ENCODE data around the gene CDKAL1.
"Not testable (repeated sequence)": the region's sequence is repeated elsewhere in the genome, so short reads cannot be mapped to it uniquely, and the experiment has no call there.

CDKAL1 gene

GRCh38 chr6:20600831-20601230, 66.6 kb downstream of the CDKAL1 start:
- TF ChIP-seq CTCF (IDR thresholded peaks at IDR 0.05; ENCODE audit: borderline replicate concordance, control extremely low read depth, extremely low read depth, insufficient read depth, missing control alignments): no peak
- no peak for DNase-seq (ENCODE audit: low spot score)
- in situ Hi-C loops (cut with MboI; ENCODE audit: low sequenced_read_pairs, unreplicated experiment): no loop called here

DNA sequence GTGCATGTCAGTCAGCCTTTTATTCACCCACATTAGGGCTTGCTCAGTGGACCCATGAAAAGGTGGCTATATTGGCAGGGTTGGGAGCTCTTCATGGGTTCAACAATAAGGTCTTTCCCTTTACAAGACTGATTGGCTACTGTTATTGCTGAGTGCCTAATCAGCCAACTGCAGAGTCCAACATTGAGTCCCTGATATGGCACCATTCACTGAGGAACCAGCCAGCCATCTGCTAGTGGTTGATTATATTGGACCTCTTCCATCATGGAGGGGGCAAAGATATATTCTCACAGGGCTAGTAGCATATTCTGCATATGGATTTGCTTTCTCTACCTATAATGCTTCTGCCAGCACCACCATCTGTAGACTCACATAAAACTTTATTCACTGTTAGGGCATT, 69.9 kb downstream of the CDKAL1 start:
- TF ChIP-seq CTCF (IDR thresholded peaks at IDR 0.05; ENCODE audit: borderline replicate concordance, control extremely low read depth, extremely low read depth, insufficient read depth, missing control alignments): no peak
- in situ Hi-C loops (cut with MboI; ENCODE audit: low sequenced_read_pairs, unreplicated experiment): no loop called here
- DNase-seq (ENCODE audit: low spot score): no peak

DNA sequence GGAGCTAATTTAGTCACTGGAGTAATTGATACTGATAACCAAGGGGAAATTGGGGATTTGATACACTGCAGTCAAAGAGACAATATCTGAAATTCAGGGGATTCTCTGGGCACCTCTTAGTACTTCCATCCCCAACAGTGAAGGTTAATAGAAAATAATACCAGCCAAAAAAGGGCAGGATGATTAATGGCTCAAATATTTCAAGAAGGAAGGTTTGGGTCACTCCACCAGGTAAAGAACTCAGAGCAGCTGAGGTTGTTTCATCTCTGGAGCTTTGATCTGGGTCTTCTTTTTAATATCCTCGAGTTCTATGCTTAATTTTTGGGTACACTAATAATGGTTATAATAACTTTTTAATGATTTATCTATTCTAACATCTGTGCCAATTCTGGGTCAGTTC, 70.8 kb downstream of the CDKAL1 start:
- TF ChIP-seq CTCF (IDR thresholded peaks at IDR 0.05; ENCODE audit: borderline replicate concordance, control extremely low read depth, extremely low read depth, insufficient read depth, missing control alignments): no peak
- in situ Hi-C loops (cut with MboI; ENCODE audit: low sequenced_read_pairs, unreplicated experiment): no loop called here
- DNase-seq (ENCODE audit: low spot score): no peak

GRCh38 chr6:20605581-20605980, 71.3 kb downstream of the CDKAL1 start:
- DNase-seq (ENCODE audit: low spot score): no peak
- TF ChIP-seq CTCF (IDR thresholded peaks at IDR 0.05; ENCODE audit: borderline replicate concordance, control extremely low read depth, extremely low read depth, insufficient read depth, missing control alignments): no peak
- in situ Hi-C loops (cut with MboI; ENCODE audit: low sequenced_read_pairs, unreplicated experiment): no loop called here

- no peak for TF ChIP-seq CTCF (IDR thresholded peaks at IDR 0.05; ENCODE audit: borderline replicate concordance, control extremely low read depth, extremely low read depth, insufficient read depth, missing control alignments)
- DNase-seq (ENCODE audit: low spot score): no peak
- in situ Hi-C loops (cut with MboI; ENCODE audit: low sequenced_read_pairs, unreplicated experiment): no loop called here
Observed at GRCh38 chr6:20606831-20607230, 72.6 kb downstream of the CDKAL1 start.

DNA sequence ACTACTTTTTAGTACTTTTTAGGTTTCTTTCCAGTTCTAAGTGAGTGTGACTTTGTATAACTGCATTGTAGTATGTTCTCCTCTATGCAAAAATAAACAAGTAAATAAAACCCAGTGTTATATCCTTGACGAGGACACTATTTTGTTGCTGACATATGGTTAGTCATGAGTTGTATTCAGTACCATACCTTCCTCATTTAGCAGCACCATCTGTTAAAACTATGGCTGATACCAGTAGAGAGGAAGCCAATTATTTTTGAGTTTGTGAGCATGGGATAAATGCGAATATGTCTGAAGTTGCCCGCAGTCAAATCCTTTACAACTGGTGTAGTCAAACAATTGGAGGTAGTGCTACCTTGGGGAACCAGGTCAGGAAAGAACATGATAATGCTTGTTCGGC, 74.1 kb downstream of the CDKAL1 start:
- no peak for DNase-seq (ENCODE audit: low spot score)
- no peak for TF ChIP-seq CTCF (IDR thresholded peaks at IDR 0.05; ENCODE audit: borderline replicate concordance, control extremely low read depth, extremely low read depth, insufficient read depth, missing control alignments)
- in situ Hi-C loops (cut with MboI; ENCODE audit: low sequenced_read_pairs, unreplicated experiment): no loop called here

DNA sequence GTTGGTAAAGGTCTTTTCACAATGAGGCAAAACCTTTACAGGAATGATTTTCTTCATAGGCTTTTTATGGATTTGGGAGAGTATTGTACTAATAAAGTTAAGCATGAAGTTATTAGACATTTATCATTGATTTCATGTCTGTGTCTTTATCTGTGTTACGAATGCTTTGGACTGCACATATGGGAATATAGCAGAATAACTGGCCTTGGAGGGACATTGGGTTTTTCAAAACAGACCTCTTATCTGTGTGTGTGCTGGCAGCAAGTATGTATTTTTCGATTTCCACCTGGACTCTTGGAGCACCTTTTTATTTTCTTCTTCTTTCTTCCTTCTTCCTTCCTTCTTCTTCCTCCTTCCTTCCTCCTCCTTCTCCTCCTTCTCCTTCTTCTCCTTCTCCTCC, 74.6 kb downstream of the CDKAL1 start:
- in situ Hi-C loops (cut with MboI; ENCODE audit: low sequenced_read_pairs, unreplicated experiment): no loop called here
- DNase-seq (ENCODE audit: low spot score): no peak
- TF ChIP-seq CTCF (IDR thresholded peaks at IDR 0.05; ENCODE audit: borderline replicate concordance, control extremely low read depth, extremely low read depth, insufficient read depth, missing control alignments): no peak

DNA sequence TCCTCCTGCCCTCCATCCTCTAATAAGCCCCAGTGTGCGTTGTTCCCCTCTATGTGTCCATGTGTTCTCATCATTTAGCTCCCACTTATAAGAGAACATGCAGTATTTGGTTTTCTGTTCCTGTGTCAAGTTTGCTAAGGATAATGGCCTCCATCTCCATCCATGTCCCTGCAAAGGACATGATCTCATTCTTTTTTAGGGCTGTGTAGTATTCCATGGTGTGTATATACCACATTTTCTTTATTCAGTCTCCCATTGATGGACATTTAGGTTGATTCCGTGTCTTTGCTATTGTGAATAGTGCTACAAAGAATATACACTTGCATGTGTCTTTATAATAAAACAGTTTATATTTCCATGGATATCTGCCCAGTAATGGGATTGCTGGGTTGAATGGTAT, 75.7 kb downstream of the CDKAL1 start:
- DNase-seq (ENCODE audit: low spot score); in situ Hi-C loops (cut with MboI; ENCODE audit: low sequenced_read_pairs, unreplicated experiment): not testable (repeated sequence)
